Sigmoid colon (tissue), 7 donors: ENCODE data around the gene RNF19B. TPM values are rescaled to one million over a fixed set of nuclear protein-coding genes. Genes with fewer than 3 reads are reported as not detected.

Experiments used
- DNase-seq: peaks from one replicate; pipeline ENCODE4 v3.0.0-alpha.2; 2019
- H3K27ac ChIP-seq, 4 donors: fragments of 200-600 bp; sonication (generic); one replicate each; pipeline ENCODE4 v1.5.1; 2016 to 2019; ENCODE audit warnings: mild to moderate bottlenecking in 1 of 4
- H3K27me3 ChIP-seq, 3 donors: fragments of 200-600 bp; sonication (generic); one replicate each; pipeline ENCODE4 v1.5.1; 2019; ENCODE audit warnings: mild to moderate bottlenecking in 1 of 3
- H3K36me3 ChIP-seq, 4 donors: fragments of 200-600 bp; sonication (generic); one replicate each; pipeline ENCODE4 v1.5.1; 2016 to 2019
- H3K4me1 ChIP-seq, 4 donors: fragments of 200-600 bp; sonication (generic); one replicate each; pipeline ENCODE4 v1.5.1; 2017 to 2019
- H3K4me3 ChIP-seq, 4 donors: fragments of 200-600 bp; sonication (generic); one replicate each; pipeline ENCODE4 v1.5.1; 2017 to 2019; ENCODE audit warnings: mild to moderate bottlenecking in 2 of 4, moderate library complexity in 1 of 4
- H3K9me3 ChIP-seq, 4 donors: fragments of 200-600 bp in 3 of 4; sonication (generic) in 3 of 4; one replicate each; pipeline versions ENCODE4 v1.5.1 to v1.6.1; 2013 to 2019
- CTCF ChIP-seq, 4 experiments: fragments of 450-650 bp in 3 of 4; fragments of 200-600 bp in 1 of 4; IDR thresholded peaks; one replicate each; pipeline ENCODE4 v1.5.1; 2016 to 2019; ENCODE audit warnings: antibody characterized with exemption in 4 of 4, mild to moderate bottlenecking in 3 of 4, moderate library complexity in 2 of 4
- EP300 ChIP-seq, 4 donors: sonication (generic); formaldehyde crosslinking; IDR thresholded peaks; one replicate each; pipeline ENCODE4 v1.6.1; 2017; ENCODE audit warnings: antibody characterized with exemption in 4 of 4
- POLR2A ChIP-seq, 2 donors: fragments of 450-650 bp; IDR thresholded peaks; one replicate each; pipeline ENCODE4 v1.6.1; 2016; ENCODE audit warnings: antibody characterized with exemption in 2 of 2, mild to moderate bottlenecking in 2 of 2, moderate library complexity in 2 of 2
- POLR2AphosphoS5 ChIP-seq, 4 donors: sonication (generic); formaldehyde crosslinking; IDR thresholded peaks; one replicate each; pipeline ENCODE4 v1.6.1; 2017; ENCODE audit warnings: antibody characterized with exemption in 4 of 4
- WGBS, 2 donors: extraction: QIAGEN DNeasy Blood & Tissue Kit; methylation state at CpG; one replicate each; pipeline ENCODE4 v1.1.7; 2013; 5-methylcytosine and 5-hydroxymethylcytosine counted together
- intact Hi-C: fragments of 100-400 bp; cut with DNase I; formaldehyde crosslinking; loops from one replicate; pipeline ENCODE4 v1.15.1; 2023
- polyA plus RNA-seq, 3 donors: library from polyadenylated mRNA; stranded (reverse); fragments of 200-250 nt; gene quantifications; one replicate each; pipeline ENCODE4 v1.2.3, GENCODE V29; 2013
- total RNA-seq, 4 donors: library from RNA; depleted of rRNA; stranded (reverse); fragments of >200 nt; gene quantifications; one replicate each; pipeline ENCODE4 v1.1.0, GENCODE V29; 2016
- donor health status: healthy with polysubstance abuse.
- donor health status: Bipolar disorder and iron deficiency.
- donor health status: healthy.

The RNF19B gene
- total and polyA plus RNA-seq, 7 donors, result 14.5 to 50.7 (median 28.9) TPM

- 27 to 68% methylated on average over 24 of the region's 24 CpGs for WGBS, 2 donors
- Histone ChIP-seq H3K27me3 (peaks cover 0 to 34% (median 0%) of the 10 kb centered on the region in 3 donors), H3K4me3 (peak overlapping the region in 2 of 4 donors; percentile 16 to 18), H3K4me1 (peaks cover 0 to 16% (median 14%) of the 10 kb centered on the region in 4 donors), H3K27ac (peak overlapping the region in 1 of 4 donors; percentile 1), H3K9me3 (no peaks in the 10 kb centered on the region), H3K36me3 (no peaks in the 10 kb centered on the region)
- no peak for DNase-seq
- intact Hi-C loops, result no loop called here
- no peak for TF ChIP-seq CTCF (IDR thresholded peaks at IDR 0.05)
- TF ChIP-seq POLR2A (IDR thresholded peaks at IDR 0.05), result no peak
- TF ChIP-seq POLR2AphosphoS5 (IDR thresholded peaks at IDR 0.05), result no peak
- TF ChIP-seq EP300 (IDR thresholded peaks at IDR 0.05), result no peak
Observed at GRCh38 chr1:32925403-32926162, 39.0 kb downstream of the RNF19B start.

DNA sequence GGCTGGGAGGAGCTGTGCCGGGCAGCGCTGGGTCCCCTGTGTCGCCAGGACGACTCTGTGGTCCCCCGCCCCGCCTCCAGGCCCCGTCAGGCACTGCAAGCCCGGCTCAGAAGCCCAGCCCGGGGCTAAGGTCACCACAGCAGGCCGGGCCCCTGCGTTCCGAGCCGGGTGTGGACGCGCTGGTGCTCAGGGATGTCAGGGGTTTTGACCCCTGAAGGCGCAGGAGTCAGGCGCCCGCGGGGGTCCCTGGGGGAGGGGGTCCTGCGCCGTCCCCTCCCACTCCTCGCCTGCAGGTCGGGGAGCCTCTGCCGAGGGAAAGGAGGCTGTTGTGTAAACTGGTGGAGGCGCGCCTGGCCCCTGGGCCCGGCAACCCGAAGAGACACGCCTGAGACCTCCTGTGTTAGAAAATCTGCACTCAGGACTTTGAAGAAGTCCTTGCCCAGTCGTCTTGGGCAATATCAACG is 39.7 kb downstream of the RNF19B start:
- intact Hi-C loops, result no loop called here
- no peak for DNase-seq
- Histone ChIP-seq H3K4me1 (peaks cover 0 to 16% (median 14%) of the 10 kb centered on the region in 4 donors), H3K27ac (no peak overlapping the region), H3K27me3 (peaks cover 0 to 34% (median 0%) of the 10 kb centered on the region in 3 donors), H3K4me3 (peak overlapping the region in 2 of 4 donors; percentile 15 to 16), H3K36me3 (no peaks in the 10 kb centered on the region), H3K9me3 (no peaks in the 10 kb centered on the region)
- WGBS, 2 donors, result 2 to 8% methylated on average over 31 of the region's 31 CpGs
- peak in 1 of 4 experiments; percentile 27 for TF ChIP-seq CTCF (IDR thresholded peaks at IDR 0.05)
- no peak for TF ChIP-seq POLR2AphosphoS5 (IDR thresholded peaks at IDR 0.05)

GRCh38 chr1:32920833-32921232 is 43.8 kb downstream of the RNF19B start:
- WGBS, 2 donors, result 83 to 89% methylated on average over 7 of the region's 7 CpGs

GRCh38 chr1:32919811-32920733 is 44.5 kb downstream of the RNF19B start:
- DNase-seq, result no peak
- Histone ChIP-seq H3K27me3 (peaks cover 0 to 37% (median 0%) of the 10 kb centered on the region in 3 donors), H3K9me3 (no peaks in the 10 kb centered on the region), H3K36me3 (no peaks in the 10 kb centered on the region), H3K4me1 (peaks cover 0 to 6% (median 5%) of the 10 kb centered on the region in 4 donors), H3K27ac (no peak overlapping the region), H3K4me3 (no peak overlapping the region)
- intact Hi-C loops, result no loop called here
- TF ChIP-seq POLR2A (IDR thresholded peaks at IDR 0.05) (no peak), POLR2AphosphoS5 (IDR thresholded peaks at IDR 0.05) (no peak), CTCF (IDR thresholded peaks at IDR 0.05) (no peak), EP300 (IDR thresholded peaks at IDR 0.05) (no peak)
- 82 to 87% methylated on average over 11 of the region's 11 CpGs for WGBS, 2 donors

More at GRCh38 chr1:32920833-32921232, 43.8 kb downstream of the RNF19B start:
- peaks cover 0 to 14% (median 12%) of the 10 kb centered on the region in 4 donors for H3K4me1 ChIP-seq
- DNase-seq, result no peak
- H3K9me3 ChIP-seq, result no peaks in the 10 kb centered on the region
- no peaks in the 10 kb centered on the region for H3K36me3 ChIP-seq
- H3K27ac ChIP-seq, result no peak overlapping the region
- no peak overlapping the region for H3K4me3 ChIP-seq
- intact Hi-C loops, result no loop called here
- peaks cover 0 to 39% (median 0%) of the 10 kb centered on the region in 3 donors for H3K27me3 ChIP-seq
- TF ChIP-seq EP300 (IDR thresholded peaks at IDR 0.05) (no peak), POLR2AphosphoS5 (IDR thresholded peaks at IDR 0.05) (no peak), POLR2A (IDR thresholded peaks at IDR 0.05) (no peak), CTCF (IDR thresholded peaks at IDR 0.05) (no peak)
